GF-D8 (cell line): ENCODE measurements around the gene WRAP53.
"Not testable (repeated sequence)": the region's sequence is repeated elsewhere in the genome, so short reads cannot be mapped to it uniquely, and the experiment has no call there.

Source experiments
- DNase-seq: peaks from one replicate; lab custom pipeline; 2025; lab: John Stamatoyannopoulos, UW

Gene WRAP53

DNA sequence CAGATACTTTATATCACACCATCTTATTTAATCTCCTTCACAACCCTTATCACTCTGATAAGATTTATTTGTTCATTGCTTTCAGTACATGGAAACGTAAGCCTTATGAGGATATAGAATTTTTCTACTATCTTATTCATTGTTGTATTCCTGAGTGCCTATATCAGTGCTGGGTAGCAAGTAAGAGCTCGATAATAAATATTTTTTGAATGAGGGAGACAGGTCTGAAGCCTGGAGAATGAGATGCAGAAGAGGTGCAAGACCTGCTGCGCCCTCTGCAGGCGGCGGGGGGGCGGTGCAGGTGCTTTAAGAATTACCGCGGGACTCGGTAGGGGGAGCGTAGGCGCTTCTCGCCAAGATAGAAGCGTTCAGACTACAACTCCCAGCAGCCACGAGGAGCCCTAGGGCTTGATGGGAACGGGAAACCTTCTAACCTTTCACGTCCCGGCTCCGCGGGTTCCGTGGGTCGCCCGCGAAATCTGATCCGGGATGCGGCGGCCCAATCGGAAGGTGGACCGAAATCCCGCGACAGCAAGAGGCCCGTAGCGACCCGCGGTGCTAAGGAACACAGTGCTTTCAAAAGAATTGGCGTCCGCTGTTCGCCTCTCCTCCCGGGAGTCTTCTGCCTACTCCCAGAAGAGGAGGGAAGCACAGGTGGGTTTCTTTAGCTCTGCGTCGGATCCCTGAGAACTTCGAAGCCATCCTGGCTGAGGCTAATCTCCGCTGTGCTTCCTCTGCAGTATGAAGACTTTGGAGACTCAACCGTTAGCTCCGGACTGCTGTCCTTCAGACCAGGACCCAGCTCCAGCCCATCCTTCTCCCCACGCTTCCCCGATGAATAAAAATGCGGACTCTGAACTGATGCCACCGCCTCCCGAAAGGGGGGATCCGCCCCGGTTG, at the start of gene WRAP53:
Gene WRAP53 (plus strand): TSS at position 570 of the 900 bp plus-strand sequence. CDS start 172 bp downstream, at position 742.
- DNase-seq, result peak; percentile 74

GRCh38 chr17:7640783-7641182, 47.5 kb upstream of the WRAP53 start:
- DNase-seq, result no peak

- not testable (repeated sequence) for DNase-seq
These were observed 46.6 kb upstream of the WRAP53 start for GRCh38 chr17:7641635-7642034.

- DNase-seq, result peak; percentile 19
These were observed 43.5 kb upstream of the WRAP53 start for GRCh38 chr17:7644775-7645174.

GRCh38 chr17:7646457-7646856, 41.8 kb upstream of the WRAP53 start:
- no peak for DNase-seq

- DNase-seq, result no peak
These were observed 41.3 kb upstream of the WRAP53 start for GRCh38 chr17:7647018-7647417.

DNA sequence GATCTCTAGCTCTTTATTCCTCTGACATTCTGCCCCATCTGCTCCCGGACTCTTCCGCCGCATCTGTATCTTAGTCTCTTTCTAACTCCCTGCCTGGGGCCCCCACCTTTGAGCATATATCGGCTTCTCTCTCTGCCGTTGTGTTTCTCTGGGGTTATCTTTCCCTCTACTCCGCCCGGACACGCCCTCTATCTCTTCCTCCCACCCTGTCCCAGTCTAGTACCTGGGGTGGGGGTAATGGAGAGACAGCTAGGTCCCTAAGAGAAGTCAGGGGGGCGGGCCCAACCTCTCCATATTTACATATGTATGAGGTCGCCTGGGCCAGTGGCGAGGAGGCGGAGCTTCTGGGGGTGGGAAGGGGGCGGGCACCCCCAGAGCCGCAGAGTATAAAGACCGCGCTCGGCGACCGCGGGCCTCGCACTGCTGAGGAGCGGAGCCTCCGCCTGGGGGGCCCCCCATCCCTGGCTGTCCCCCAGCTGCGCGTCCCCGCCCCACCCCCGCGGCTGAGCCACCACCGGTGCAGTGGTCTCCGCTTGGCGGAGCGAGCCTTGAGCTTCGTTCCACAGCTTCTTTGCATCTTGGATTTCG, 37.7 kb upstream of the WRAP53 start, which contains the start of gene ATP1B2:
Gene ATP1B2 (plus strand): TSS at position 418 of the 588 bp plus-strand sequence. CDS start 593 bp downstream, outside the sequence.
- no peak for DNase-seq

DNA sequence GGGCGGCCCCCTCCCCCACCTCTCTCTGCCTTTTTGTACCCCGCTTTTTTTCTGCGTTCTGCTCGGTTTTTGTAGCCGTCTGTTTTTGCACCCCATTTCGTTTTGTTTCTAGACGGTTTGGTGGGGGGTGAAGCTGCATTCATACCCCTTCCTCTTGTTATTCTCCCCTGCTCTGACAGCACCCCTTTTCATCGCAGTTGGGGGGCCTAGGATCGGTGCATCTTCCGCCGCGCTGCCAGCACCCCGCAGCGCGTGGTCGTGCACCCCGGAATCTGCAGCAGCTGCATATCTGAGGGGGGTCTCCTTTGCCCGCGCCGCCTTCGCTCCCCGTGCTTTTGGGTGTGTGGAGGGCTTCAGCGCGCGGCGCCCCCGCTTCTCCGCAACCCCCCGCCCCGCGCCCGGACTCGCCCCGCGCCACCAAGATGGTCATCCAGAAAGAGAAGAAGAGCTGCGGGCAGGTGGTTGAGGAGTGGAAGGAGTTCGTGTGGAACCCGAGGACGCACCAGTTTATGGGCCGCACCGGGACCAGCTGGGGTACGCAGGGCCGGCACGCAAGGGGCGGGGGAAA, 37.1 kb upstream of the WRAP53 start:
- no peak for DNase-seq

GRCh38 chr17:7651665-7652387, 36.5 kb upstream of the WRAP53 start:
- DNase-seq, result no peak

GRCh38 chr17:7652388-7653356, 35.6 kb upstream of the WRAP53 start:
- no peak for DNase-seq

DNA sequence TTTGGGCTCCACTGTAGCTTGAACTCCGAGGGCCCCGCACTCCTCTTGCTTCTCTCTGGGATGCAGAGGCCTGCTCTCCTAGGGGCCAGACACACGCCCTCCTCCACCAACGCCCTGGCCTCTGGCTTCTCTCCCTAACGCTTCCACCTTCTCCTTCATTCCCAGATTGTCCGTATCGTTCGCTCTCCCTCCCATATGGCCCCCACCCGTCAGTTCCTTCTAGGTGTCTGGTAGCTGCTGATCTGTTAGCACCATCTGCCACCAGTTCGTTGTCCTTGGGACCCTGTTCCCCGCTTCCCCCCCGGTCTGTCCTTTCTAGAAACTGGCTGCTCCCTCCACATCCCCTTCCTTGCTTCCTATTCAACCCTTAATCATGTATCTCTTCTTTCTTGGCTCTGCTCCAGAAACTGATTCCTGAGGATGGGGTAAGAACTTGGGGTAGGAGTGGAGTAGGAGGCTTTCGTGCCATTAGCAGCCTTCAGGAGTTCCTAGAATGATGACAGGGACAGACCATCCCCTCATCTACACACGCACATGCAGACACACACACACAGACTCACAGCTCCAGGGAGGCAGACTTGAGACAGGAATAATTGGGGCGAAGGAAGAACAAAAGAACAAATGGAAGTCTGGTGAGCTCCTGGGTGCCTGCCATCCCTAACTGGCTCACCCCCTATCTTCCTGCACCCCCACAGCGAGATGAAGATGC, 33.3 kb upstream of the WRAP53 start:
- DNase-seq, result no peak

DNA sequence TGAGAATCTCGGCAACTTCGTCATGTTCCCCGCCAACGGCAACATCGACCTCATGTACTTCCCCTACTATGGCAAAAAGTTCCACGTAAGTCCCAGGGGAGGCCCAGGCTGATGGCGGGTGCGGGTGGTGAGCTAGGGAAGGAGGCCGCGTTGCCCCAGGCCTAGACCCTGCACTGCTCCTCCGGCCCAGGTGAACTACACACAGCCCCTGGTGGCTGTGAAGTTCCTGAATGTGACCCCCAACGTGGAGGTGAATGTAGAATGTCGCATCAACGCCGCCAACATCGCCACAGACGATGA, 32.8 kb upstream of the WRAP53 start:
- no peak for DNase-seq

- DNase-seq, result no peak
These were observed 31.2 kb upstream of the WRAP53 start for GRCh38 chr17:7656958-7657609.

- DNase-seq, result no peak
These were observed 20.4 kb upstream of the WRAP53 start for GRCh38 chr17:7667656-7668406.

- no peak for DNase-seq
These were observed 19.8 kb upstream of the WRAP53 start for GRCh38 chr17:7668482-7668881.

- no peak for DNase-seq
These were observed 15.0 kb upstream of the WRAP53 start for GRCh38 chr17:7673239-7673638.

- no peak for DNase-seq
These were observed 13.3 kb upstream of the WRAP53 start for GRCh38 chr17:7674934-7675333.

- DNase-seq, result no peak
These were observed 11.7 kb upstream of the WRAP53 start for GRCh38 chr17:7676533-7676932.

GRCh38 chr17:7677388-7678067, 10.7 kb upstream of the WRAP53 start:
- no peak for DNase-seq
